Neural cell (in vitro differentiated cells): ENCODE measurements around the gene THAP2. TPM values are rescaled to one million over a fixed set of nuclear protein-coding genes. Genes with fewer than 3 reads are reported as not detected.

Experiments used
- H2AFZ ChIP-seq: fragments of 200-600, 300-800 bp; sonication (generic), shearing (Covaris generic); 2 replicates; pipeline ENCODE4 v1.6.0; 2014; ENCODE audit warnings: low read depth, mild to moderate bottlenecking, antibody characterized with exemption, low read length, moderate library complexity
- H3F3A ChIP-seq: fragments of 200-600 bp; shearing (Covaris generic); 2 replicates; pipeline ENCODE4 v1.6.1; 2016; ENCODE audit warnings: mild to moderate bottlenecking, moderate library complexity, mixed read lengths, antibody characterized with exemption, low read length; ENCODE audit not compliant: insufficient read depth, poor library complexity, severe bottlenecking
- H3K27ac ChIP-seq: fragments of 200-600, 300-800 bp; sonication (generic), shearing (Covaris generic); 2 replicates; pipeline ENCODE4 v1.5.1; 2014; ENCODE audit warnings: mild to moderate bottlenecking, low read length, moderate library complexity
- H3K27me3 ChIP-seq: fragments of 300-800, 200-600 bp; sonication (generic), shearing (Covaris generic); 2 replicates; pipeline ENCODE4 v1.6.0; 2014; ENCODE audit warnings: mild to moderate bottlenecking, low read depth, low read length, moderate library complexity; ENCODE audit not compliant: insufficient read depth
- H3K36me3 ChIP-seq: fragments of 300-800, 200-600 bp; sonication (generic), shearing (Covaris generic); 2 replicates; pipeline ENCODE4 v1.5.1; 2014; ENCODE audit warnings: mild to moderate bottlenecking, antibody characterized with exemption, low read length, moderate library complexity; ENCODE audit not compliant: insufficient read depth
- H3K4me2 ChIP-seq: fragments of 300-800, 200-600 bp; sonication (generic), shearing (Covaris generic); 2 replicates; pipeline ENCODE4 v1.6.0; 2014; ENCODE audit warnings: mild to moderate bottlenecking, low read length
- H3K4me3 ChIP-seq: fragments of 300-800, 200-600 bp; sonication (generic), shearing (Covaris generic); 2 replicates; pipeline ENCODE4 v1.5.1; 2014; ENCODE audit warnings: mild to moderate bottlenecking, low read length, moderate library complexity
- H3K79me2 ChIP-seq: fragments of 200-600 bp; shearing (Covaris generic); replicated peaks from 2 replicates; pipeline ENCODE4 v1.6.0; 2014; ENCODE audit warnings: mild to moderate bottlenecking, low read length, moderate library complexity; ENCODE audit not compliant: insufficient read depth
- H3K9ac ChIP-seq: fragments of 300-800, 200-600 bp; sonication (generic), shearing (Covaris generic); 2 replicates; pipeline ENCODE4 v1.6.1; 2016; ENCODE audit warnings: mild to moderate bottlenecking, low read length, mixed read lengths
- H3K9me2 ChIP-seq: fragments of 200-600 bp; shearing (Covaris generic); 2 replicates; pipeline ENCODE4 v1.6.1; 2016; ENCODE audit warnings: mild to moderate bottlenecking, low read length, mixed read lengths; ENCODE audit not compliant: insufficient read depth
- H3K9me3 ChIP-seq: fragments of 200-600, 300-800 bp; sonication (generic), shearing (Covaris generic); 2 replicates; pipeline ENCODE4 v1.6.1; 2016; ENCODE audit warnings: mild to moderate bottlenecking, mixed run types, low read length, moderate library complexity, mixed read lengths
- H4K20me1 ChIP-seq: fragments of 200-600 bp; shearing (Covaris generic); 2 replicates; pipeline ENCODE4 v1.6.1; 2016; ENCODE audit warnings: mild to moderate bottlenecking, mixed run types; ENCODE audit not compliant: insufficient read depth
- CTCF ChIP-seq: fragments of 450-650 bp; IDR thresholded peaks from 2 replicates; pipeline ENCODE4 v1.5.1; 2014; ENCODE audit warnings: antibody characterized with exemption, mild to moderate bottlenecking, moderate library complexity; ENCODE audit not compliant: poor library complexity, severe bottlenecking
- EP300 ChIP-seq: fragments of 450-650 bp; conservative IDR thresholded peaks from 2 replicates; pipeline ENCODE4 v1.6.1; 2014; ENCODE audit warnings: antibody characterized with exemption, mild to moderate bottlenecking, moderate library complexity; ENCODE audit not compliant: poor library complexity, severe bottlenecking
- EZH2 ChIP-seq: fragments of 200-600, 300-800 bp; shearing (Covaris generic), sonication (generic); IDR thresholded peaks from 2 replicates; pipeline ENCODE4 v1.6.1; 2014; ENCODE audit warnings: antibody characterized with exemption, low read length, borderline replicate concordance, mild to moderate bottlenecking; ENCODE audit not compliant: insufficient read depth, poor library complexity, severe bottlenecking
- MXI1 ChIP-seq: fragments of 450-650 bp; conservative IDR thresholded peaks from 2 replicates; pipeline ENCODE4 v1.6.1; 2014; ENCODE audit warnings: antibody characterized with exemption, mild to moderate bottlenecking; ENCODE audit not compliant: poor library complexity, severe bottlenecking
- POLR2AphosphoS5 ChIP-seq: IDR thresholded peaks from 2 replicates; pipeline ENCODE4 v1.6.1; 2012
- RAD21 ChIP-seq: fragments of 450-650 bp; conservative IDR thresholded peaks from 2 replicates; pipeline ENCODE4 v1.6.1; 2014; ENCODE audit warnings: antibody characterized with exemption, mild to moderate bottlenecking, moderate library complexity
- SMC3 ChIP-seq: fragments of 450-650 bp; conservative IDR thresholded peaks from 2 replicates; pipeline ENCODE4 v1.6.1; 2014; ENCODE audit warnings: antibody characterized with exemption, mild to moderate bottlenecking, moderate library complexity; ENCODE audit not compliant: poor library complexity
- TAF1 ChIP-seq: IDR thresholded peaks from 2 replicates; pipeline ENCODE4 v1.6.1; 2012; ENCODE audit warnings: low read depth
- polyA minus RNA-seq: library from RNA; depleted of rRNA, polyadenylated mRNA; stranded (reverse); fragments of >200 nt; gene quantifications from 2 replicates; pipeline ENCODE4 v1.2.3, GENCODE V29; 2014
- polyA plus RNA-seq: library from polyadenylated mRNA; depleted of rRNA; stranded (reverse); fragments of >200 nt; gene quantifications from 2 replicates; pipeline ENCODE4 v1.2.3, GENCODE V29; 2014
- TF ChIP-seq, protein P1 (sequence below): IDR thresholded peaks from 2 replicates; pipeline ENCODE4 v1.6.1; 2012; ENCODE audit warnings: borderline replicate concordance

The THAP2 gene
- polyA plus RNA-seq (15.5 and 15.8 TPM in 2 replicates), polyA minus RNA-seq (34.3 and 35.8 TPM in 2 replicates)

DNA sequence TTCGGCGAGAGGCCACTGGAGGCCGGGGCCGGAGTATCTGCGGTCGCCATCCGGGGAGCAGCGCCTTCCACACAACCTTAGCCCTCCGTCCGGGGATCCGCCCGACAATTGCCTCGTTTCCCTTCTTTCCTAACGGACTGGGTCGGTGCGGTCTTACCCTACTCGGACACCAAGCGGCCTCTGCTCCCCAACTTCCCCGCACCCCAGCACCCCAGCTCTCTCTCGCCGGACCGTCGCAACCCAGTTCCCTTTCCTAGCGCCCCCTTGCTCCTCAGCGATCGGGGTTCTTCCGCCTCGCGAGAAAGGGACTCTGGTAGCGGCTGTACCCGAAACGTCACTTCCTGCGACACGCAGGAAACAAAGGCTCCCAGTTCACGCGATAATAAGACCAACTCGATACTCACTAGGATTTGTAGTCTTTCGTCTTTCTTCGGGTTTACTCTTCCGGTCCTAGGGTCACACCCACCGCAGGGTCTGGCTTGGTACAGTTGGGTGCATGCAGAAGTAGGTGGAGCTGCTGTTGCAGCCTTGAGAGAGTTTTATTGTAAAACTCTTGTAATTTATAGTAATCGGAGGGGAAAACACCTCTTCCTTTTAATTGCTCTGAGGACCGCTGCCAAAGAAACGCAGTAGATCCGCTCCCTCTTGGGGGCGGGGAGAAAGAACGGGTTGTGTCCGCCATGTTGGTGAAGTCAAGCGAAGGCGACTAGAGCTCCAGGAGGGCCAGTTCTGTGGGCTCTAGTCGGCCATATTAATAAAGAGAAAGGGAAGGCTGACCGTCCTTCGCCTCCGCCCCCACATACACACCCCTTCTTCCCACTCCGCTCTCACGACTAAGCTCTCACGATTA, at the start of gene THAP2, which contains the start of gene ZFC3H1:
Gene THAP2, plus strand, starts transcription at position 741 of the 850 bp plus-strand sequence. CDS start 209 bp downstream, outside the sequence.
Gene ZFC3H1, minus strand, starts transcription at position 288 of the 850 bp plus-strand sequence. Its CDS starts 238 bp downstream, at position 50.
- Histone ChIP-seq H3K9me3 (no peaks in the 10 kb centered on the region), H3F3A (no peaks in the 10 kb centered on the region), H2AFZ (peak within 1 kb of the TSS; percentile 95), H3K27ac (peak within 1 kb of the TSS; percentile 98), H3K4me3 (peak within 1 kb of the TSS; percentile 82), H3K9ac (peak within 1 kb of the TSS; percentile 97), H4K20me1 (no peaks in the 10 kb centered on the region), H3K9me2 (no peaks in the 10 kb centered on the region), H3K36me3 (no peaks in the 10 kb centered on the region), H3K79me2 (peaks cover 51% of the 10 kb centered on the region), H3K27me3 (no peaks in the 10 kb centered on the region), H3K4me2 (peak within 1 kb of the TSS; percentile 94)
- TF ChIP-seq SMC3 (no peak), EP300 (peak; percentile 58), MXI1 (peak; percentile 31), CTCF (peak; percentile 60), RAD21 (no peak), POLR2AphosphoS5 (peak; percentile 97), EZH2 (no peak), TAF1 (no peak)
- TF ChIP-seq, protein P1, sequence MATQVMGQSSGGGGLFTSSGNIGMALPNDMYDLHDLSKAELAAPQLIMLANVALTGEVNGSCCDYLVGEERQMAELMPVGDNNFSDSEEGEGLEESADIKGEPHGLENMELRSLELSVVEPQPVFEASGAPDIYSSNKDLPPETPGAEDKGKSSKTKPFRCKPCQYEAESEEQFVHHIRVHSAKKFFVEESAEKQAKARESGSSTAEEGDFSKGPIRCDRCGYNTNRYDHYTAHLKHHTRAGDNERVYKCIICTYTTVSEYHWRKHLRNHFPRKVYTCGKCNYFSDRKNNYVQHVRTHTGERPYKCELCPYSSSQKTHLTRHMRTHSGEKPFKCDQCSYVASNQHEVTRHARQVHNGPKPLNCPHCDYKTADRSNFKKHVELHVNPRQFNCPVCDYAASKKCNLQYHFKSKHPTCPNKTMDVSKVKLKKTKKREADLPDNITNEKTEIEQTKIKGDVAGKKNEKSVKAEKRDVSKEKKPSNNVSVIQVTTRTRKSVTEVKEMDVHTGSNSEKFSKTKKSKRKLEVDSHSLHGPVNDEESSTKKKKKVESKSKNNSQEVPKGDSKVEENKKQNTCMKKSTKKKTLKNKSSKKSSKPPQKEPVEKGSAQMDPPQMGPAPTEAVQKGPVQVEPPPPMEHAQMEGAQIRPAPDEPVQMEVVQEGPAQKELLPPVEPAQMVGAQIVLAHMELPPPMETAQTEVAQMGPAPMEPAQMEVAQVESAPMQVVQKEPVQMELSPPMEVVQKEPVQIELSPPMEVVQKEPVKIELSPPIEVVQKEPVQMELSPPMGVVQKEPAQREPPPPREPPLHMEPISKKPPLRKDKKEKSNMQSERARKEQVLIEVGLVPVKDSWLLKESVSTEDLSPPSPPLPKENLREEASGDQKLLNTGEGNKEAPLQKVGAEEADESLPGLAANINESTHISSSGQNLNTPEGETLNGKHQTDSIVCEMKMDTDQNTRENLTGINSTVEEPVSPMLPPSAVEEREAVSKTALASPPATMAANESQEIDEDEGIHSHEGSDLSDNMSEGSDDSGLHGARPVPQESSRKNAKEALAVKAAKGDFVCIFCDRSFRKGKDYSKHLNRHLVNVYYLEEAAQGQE = no peak

DNA sequence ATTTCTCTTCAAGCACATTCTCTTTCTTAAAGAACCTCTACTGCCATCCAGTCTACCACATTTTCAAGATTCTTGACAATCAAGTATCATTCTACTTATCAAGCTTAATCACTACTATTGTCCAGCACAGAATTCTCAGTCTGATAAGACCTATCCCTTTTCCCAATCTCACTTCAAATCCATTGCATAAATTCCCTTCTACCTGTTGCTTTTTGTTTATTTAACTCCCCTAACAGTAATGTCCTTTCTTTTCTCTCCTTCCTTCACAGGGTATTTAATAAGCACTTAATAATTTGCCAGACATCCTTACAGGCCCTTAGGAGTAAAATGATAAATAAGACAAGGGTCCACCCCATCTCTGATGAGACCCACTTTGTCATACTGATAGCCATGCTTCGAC, 42.2 kb upstream of the THAP2 start:
- H2AFZ ChIP-seq = no peak overlapping the region
- H3K4me2 ChIP-seq = no peak overlapping the region
- H3K4me3 ChIP-seq = no peak overlapping the region
- no peaks in the 10 kb centered on the region for H3K27me3 ChIP-seq
- no peak for TF ChIP-seq POLR2AphosphoS5
- no peak for TF ChIP-seq EP300
- TF ChIP-seq CTCF = no peak
- TF ChIP-seq TAF1 = no peak
- no peak for TF ChIP-seq EZH2
- TF ChIP-seq, protein P1 = no peak
- TF ChIP-seq RAD21 = no peak
- TF ChIP-seq SMC3 = no peak
- no peak for TF ChIP-seq MXI1
- H3K79me2 ChIP-seq = no peaks in the 10 kb centered on the region
- H4K20me1 ChIP-seq = no peaks in the 10 kb centered on the region
- H3K36me3 ChIP-seq = peaks cover 1% of the 10 kb centered on the region
- no peak overlapping the region for H3K9ac ChIP-seq
- no peaks in the 10 kb centered on the region for H3K9me2 ChIP-seq
- H3K9me3 ChIP-seq = no peaks in the 10 kb centered on the region
- no peak overlapping the region for H3K27ac ChIP-seq
- H3F3A ChIP-seq = no peaks in the 10 kb centered on the region
